LNCAP (cell line): ENCODE measurements around the gene GPR84.

Source experiments
- TF ChIP-seq, protein P1 (sequence below): fragments of 450-650 bp; IDR thresholded peaks from 2 replicates; pipeline ENCODE4 v1.5.1; 2017; ENCODE audit warnings: mild to moderate bottlenecking

GPR84 gene

DNA sequence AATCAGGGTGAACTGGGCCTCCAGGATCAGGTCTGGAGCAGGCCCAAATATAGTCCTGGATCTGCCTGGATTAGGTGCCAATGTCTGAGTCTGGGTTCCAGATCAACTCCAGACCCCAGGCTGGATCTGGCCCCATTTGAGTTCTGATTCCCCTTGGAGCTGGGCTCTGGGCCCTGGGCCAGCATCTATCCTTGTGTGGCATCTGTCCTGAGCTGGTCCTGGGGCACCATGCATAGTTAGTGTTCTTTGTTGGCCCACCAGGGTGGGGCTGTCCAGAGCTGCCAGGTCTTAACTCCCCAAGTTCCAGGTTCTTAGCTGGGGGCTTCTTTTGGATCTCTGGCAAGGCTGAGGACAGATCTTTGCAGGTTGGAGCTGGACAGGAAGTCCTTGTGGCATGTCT, 31.3 kb upstream of the GPR84 start:
- TF ChIP-seq, protein P1, sequence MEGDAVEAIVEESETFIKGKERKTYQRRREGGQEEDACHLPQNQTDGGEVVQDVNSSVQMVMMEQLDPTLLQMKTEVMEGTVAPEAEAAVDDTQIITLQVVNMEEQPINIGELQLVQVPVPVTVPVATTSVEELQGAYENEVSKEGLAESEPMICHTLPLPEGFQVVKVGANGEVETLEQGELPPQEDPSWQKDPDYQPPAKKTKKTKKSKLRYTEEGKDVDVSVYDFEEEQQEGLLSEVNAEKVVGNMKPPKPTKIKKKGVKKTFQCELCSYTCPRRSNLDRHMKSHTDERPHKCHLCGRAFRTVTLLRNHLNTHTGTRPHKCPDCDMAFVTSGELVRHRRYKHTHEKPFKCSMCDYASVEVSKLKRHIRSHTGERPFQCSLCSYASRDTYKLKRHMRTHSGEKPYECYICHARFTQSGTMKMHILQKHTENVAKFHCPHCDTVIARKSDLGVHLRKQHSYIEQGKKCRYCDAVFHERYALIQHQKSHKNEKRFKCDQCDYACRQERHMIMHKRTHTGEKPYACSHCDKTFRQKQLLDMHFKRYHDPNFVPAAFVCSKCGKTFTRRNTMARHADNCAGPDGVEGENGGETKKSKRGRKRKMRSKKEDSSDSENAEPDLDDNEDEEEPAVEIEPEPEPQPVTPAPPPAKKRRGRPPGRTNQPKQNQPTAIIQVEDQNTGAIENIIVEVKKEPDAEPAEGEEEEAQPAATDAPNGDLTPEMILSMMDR, result no peak

DNA sequence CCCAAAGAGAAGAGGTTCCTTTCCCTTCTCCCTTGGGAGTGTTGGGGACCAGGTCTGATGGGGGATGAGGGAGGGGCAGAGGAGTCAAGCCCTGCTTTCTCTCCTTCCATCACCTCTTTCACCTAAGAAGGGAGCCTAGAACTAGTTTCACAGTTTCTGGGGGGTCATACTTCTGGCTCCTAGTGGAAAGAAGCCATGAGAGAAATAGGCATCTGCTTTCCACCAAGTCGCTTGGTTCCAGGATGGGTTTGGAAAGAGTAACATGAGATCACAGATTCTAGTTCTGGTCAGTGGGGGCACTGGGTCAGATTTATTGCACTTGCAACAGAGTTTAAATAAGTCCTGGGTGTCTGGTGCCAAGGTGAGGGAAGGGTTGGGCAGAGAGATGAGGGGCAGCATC, 30.7 kb upstream of the GPR84 start:
- TF ChIP-seq, protein P1, result no peak

DNA sequence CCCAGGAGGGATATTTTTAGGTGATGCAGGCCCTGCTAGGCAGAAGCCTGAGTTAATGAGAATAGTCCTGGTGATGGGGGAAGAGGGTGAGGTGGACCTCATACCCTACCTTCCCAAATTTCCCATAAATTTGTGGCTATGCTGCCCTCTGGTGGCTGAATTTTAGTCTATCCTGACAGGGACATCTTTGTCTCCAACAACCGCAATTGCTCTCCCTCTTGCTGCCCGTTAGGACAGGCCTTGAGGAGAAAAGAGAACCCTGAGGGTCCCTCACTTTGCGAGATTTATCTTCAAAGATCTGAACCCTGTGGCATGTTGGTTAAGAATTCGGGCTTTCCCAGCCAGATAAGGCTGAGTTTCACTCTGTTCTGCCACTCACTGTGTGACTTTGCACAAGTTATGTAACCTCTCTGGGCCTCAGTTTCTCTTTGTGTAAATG, 30.0 kb upstream of the GPR84 start:
- TF ChIP-seq, protein P1, result peak; percentile 73

DNA sequence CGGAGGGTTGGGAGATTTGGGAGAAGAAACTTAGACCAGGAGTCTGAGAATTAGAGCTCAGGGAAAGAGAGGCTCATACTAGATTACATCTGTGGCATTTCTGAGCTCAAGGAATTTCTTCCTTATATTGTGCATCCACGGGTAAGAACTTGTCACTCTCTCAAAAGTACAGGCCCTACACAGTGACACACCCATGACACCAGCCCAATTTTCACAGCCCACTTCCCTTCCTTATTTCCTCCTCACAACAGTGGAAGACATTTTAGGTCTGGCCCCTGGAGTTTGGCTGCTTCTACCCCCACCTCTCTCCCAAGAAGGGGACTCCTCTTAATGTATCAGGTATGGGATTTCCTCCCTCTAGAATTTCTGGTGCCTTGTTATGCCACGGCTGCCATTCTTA, 29.5 kb upstream of the GPR84 start:
- TF ChIP-seq, protein P1, result no peak

DNA sequence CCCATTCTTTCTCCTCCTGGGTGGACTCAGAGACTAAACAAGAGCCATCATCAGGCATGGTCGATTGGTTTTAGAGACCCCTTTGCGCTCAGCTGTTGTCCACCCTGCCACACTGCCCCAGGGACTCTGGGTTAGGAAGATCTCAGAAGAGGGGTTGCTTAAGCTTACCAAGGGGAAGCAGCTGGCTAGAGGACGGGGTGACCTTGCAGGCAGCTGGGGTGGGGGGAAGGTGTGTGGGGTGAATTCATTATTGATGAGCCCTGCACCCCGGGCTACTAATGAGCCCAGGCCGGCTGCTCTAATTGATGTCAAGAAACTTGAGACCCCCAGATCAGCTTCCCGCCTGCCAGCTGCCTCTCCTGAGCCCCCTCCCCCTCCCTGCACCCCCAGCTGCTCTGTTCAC, 28.9 kb upstream of the GPR84 start:
- TF ChIP-seq, protein P1, result no peak

DNA sequence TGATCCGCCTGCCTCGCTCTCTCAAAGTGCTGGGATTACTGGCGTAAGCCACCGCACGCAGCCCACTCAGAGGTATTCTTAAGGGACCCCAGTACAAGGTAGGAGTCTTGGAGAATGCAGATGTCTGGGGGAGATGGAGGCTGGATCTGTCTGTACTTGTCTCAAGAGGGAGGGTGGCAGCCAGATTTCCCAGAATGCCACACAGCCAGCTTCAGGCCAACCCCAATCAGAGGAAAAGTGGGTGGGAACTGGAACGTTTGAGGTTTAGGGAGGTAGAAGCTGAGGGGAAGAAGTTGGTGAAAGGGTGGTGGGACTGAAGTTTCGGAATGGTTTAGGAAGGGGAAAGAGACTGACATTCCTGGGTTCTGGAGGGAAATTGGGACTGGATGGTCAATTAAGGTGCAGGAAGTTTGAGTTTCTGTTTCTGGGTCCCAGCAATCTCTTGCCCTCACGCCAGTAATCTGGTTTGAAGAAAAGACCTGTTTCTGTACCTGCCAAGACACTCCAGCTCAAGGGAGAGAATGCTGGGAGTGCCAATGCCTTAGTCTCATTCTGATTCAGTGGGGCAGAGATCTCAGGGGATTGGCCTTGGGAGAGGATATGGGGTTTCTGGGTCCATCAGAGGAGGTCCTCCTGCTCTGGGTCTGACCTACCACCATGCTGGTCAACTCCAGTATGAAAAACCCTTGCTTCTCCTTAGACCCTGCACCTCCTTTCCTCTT, 28.4 kb upstream of the GPR84 start:
- TF ChIP-seq, protein P1, result no peak

DNA sequence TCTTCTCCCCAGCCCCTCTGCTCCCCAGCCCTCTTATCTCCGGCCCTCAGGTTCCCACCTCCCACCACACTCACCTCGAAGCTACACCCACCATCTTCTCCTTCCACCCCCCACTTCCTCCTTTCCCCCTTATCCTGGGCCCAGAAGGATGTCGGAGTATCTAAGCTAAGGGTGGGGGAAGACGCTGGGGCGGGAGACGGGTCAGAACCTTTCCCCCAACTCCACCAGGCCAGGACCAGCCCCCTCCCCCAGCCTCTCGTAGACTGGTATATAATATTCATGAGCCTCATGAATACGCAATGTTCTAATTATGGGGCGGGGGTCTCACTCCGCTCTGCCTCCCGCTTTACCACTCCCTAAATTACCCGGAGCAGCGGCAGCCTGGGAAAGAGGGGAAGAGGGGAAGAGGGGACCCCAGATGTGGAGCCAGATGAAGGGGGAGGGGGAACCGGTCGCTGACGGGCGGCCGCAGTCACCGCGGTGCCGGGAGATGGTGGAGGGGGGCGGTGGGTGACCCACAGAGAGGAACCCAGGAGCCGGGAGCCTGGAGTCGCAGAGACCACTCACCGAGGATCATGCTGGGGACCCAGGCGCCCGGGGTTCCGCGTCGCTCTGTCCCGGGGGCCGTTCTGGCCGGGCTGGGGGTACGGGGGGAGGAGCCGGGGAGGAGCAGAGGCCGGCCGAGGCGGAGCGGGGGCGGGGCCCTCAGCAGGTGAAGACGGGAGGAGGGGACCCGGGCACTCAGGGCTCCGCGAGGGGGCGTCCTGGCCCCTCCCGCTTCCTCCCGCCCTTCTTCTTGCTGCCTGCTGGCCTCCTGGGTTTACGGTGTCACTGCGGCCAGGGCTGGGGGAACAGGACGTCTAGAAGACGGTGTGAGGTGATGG, 26.6 kb upstream of the GPR84 start:
- TF ChIP-seq, protein P1, result peak; percentile 23; the same call in 1 of the 2 replicates
